HG03457 (cell line): Measurements from ENCODE around the gene SLC12A8.

Source experiments
- ATAC-seq: cut with Tn5 transposase; IDR thresholded peaks from one replicate; pipeline ENCODE4 v1.9.1; 2021; ENCODE audit warnings: moderate number of reproducible peaks; ENCODE audit not compliant: unreplicated experiment

Gene SLC12A8

DNA sequence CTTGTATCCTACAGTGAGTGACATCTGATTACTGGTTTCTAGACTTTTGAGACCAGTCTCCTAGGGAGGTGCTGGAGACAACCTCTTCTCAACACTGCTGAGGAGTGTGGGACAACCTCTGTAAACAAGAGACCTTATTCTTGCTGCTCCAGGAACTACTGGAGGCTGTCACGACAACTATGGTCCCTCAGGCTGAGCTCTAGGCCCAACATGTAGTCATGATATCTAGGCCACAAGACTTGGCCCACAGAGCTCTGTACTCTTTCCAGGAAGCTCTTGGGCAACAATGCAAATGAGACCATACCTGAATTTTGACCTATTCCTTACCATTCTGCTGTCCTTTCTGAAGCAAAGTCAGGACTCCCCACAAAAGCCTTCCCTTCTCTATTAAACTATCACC is 132.5 kb downstream of the SLC12A8 start:
- no peak for ATAC-seq

DNA sequence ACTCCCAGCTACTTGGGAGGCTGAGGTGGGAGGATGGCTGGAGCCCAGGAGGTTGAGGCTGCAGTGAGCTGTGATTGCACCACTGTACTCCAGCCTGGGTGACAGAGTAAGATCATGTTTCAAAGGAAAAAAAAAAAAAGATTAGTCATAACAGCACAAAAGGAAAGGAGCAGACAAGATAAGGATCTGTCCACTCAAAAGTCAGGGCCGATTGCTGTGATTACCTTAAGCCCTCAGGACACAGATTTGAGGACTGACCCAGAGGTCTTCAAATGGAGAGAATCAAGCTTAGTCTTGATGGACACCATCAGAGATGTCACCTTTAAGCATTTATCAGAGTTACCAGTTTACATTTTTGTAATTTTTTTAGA is 132.9 kb downstream of the SLC12A8 start:
- ATAC-seq: no peak

DNA sequence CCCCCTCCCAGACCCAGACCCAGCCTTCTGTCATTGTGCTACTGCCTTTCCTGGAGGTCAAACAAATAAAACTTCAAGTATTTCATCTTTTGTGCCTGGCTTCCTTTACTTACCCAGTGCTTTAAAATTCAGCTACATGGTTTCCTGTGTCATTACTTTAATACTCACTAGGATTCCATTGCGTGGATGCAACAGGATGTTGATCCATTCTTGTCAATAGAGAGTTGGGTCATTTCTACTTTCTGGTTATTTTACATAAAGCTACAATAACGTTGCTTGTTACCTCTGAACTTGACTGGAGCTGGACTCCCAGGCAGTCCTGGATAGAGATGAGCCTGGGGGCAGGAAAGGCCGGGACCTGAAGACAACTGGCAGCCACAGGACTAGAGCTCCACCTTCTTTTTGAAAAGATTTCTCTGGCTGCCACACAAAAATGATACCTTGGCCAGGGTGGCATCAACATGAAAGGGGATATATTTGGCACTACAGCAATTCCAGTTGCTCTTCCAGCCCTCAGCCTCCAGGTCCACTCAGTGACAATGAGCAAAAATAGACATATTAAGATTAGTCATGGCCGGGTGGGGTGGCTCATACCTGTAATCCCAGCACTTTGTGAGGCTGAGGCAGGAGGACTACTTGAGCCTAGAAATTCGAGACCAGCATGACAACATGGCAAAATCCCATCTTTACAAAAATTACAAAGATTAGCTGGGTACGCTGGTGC is 133.4 kb downstream of the SLC12A8 start:
- ATAC-seq: no peak

DNA sequence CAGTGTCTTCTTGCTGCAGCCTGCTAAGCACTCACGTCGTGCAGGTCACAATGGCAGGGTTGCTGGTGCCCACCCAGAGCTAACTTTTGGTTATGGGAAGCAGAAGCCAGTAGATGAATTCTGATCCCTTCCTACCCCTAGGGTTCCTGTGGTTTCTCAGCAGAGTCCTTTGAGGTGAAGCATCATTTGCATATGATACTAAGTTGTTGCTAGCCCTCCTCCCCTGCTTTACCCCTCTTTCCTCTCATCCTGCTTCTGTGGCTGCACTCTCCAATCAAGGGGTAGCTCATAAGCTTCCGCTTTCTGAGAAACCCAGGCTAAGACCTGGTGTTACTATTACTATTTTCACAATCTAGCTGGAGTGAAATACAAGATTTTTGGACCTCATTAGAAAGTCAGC is 134.7 kb downstream of the SLC12A8 start:
- no peak for ATAC-seq

DNA sequence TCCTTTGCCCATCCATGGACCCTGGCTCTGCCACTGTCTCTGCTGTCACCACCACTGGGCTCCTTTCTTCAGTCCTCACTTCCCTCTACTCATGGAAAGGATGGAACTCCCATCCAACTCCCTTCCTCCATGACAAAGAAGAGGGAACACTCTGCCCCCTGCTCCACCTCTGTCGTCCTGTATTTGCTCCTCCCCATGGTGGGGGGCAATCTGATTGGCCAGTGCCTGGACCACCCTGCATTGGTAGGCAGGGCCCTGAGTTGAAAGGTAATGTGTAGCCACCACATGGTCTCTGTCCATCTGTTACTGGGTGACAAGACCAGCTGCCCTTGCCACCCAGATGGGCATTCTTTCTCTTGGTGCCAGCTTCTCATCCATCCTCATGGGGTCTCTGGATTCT is 136.1 kb downstream of the SLC12A8 start:
- ATAC-seq: no peak

DNA sequence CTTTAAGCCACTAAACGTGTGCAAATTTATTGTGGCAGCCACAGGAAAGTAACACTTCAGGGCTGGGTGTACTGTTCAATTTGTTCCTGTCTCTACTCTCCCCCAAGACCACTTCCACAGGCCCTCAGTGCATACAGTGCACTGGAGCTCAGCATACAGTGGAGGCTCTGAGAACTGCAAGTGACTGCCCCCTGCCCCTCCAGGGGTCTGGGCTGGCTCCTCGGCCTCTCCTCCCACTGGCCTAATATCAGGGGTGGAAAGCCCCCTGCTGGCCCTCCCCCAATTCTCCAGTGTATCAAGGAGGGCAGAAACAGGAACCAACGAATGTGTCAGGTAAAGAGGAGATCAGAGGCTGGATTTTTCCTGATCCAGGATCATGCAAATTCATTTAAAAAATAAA is 136.8 kb downstream of the SLC12A8 start:
- no peak for ATAC-seq

DNA sequence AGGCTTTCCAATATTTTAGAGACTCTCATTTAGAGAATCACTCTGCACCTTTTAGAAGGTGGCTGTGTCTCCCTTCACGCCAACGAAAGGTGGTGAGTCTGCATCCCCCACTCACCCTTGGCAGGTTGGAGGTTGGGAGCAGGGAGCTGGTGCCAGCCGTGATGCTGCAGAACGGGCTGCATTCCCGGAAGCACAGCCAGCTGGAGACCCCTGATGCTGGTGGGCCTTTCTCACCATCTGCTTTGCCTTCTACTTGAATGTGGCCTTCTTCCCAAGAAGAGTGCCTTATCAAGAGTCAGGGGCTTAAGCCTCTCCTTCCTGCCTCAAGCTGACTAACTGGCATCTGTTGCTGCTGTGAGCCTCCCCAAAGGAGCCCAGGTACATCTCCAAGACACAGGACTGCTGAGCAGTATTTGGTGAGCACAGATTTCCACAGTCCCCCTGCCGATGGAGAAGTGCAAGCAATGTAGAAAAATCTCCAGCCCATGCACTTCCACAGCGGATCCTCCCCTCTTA is 139.1 kb downstream of the SLC12A8 start:
- no peak for ATAC-seq

DNA sequence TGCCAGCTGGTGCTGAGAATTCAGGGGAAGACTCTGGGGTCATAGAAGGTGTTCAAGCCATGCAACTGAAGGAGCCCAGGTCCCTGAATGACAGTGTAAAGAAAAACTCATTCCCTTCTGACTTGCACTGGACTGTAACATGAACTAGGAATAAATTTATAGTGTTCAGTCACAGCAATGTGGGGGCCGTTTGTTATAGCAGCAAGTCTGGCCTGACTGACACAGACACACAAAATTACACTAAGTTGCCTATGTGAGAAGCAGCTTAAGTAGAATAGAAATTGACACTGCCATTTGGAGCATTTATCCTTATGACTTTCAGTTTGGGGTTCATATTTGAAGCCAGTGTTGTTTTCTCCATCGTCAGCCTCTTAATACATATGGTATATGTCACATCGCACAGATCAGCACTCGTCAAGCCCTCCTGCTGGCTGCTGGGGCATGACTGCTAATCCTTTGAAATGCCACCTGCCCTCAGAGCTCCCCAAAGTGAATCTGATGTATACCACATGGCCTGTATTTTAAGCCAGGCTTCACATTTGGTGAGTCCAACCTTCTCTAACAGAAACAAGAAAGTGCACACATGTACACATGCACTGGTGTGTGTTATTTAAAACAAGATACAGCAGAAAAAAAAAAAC is 139.7 kb downstream of the SLC12A8 start:
- no peak for ATAC-seq

DNA sequence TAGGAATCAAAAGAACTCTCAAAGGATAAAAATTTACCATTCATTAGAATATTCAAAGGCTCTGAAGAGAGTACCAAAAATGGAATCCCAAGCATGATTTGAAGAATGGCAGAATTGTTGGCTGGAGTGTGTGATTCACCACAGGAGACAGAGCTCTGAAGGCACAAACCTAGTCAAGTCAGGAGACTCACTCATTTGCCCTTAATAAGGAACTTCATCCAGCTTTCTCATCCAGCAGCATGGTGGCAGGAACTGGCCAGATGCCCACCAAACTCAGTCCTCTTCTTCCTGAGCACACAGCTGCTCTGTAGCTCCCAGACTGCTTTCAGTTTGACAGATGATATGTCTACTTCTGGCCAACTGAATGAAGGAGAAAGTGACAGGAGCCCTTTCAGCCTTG is 140.2 kb downstream of the SLC12A8 start:
- ATAC-seq: no peak

DNA sequence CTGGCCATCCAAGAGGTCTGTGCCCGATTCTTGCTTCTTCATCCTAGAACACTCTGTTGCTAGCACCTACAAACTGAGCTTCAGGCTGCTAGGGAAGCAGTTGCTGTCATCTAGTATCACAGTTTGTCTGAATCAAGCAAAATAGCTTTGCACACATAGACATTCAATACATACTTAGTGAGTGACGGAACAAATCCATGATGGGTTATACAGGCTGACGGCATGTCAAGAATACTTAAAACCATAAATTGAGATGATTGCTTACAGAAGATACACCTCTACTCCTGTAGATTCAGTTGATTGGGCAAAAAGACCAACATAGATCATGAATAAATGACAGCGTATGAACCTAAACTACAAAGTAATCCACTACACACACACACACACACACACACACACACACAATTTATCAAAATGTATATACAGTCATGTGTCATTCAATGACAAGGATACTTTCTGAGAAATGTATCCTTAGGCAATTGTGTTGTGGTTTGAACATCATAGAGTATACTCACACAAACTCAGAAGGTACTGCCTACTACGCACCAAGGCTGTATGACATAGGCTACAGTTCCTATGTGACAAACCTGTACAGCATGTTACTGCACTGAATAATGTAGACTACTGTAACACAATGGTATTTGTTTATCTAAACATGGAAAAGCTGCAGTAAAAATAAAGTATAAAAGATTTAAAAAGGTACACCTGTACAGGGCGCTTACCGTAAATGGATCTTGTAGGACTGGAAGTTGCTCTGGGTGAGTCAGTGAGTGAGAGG is 142.4 kb downstream of the SLC12A8 start:
- ATAC-seq: no peak

DNA sequence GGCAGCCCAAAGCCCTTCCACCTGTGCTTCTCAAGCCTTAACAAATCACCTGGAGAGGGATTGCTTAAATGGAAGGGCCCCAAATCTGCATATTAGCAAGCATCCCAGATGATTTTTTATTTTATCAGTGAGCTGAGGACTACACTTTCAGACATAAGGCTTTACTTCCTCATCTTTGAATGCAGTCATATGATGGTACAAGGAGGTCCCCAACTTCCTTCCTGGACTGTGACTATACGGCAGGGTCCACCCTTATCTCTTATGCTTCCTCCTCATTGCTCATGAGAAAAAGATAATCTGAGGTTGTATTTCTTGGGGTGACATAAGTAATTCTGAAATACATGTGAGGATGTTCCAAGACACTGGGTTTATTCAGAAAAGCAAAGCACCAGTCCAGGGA is 143.1 kb downstream of the SLC12A8 start:
- ATAC-seq: no peak

DNA sequence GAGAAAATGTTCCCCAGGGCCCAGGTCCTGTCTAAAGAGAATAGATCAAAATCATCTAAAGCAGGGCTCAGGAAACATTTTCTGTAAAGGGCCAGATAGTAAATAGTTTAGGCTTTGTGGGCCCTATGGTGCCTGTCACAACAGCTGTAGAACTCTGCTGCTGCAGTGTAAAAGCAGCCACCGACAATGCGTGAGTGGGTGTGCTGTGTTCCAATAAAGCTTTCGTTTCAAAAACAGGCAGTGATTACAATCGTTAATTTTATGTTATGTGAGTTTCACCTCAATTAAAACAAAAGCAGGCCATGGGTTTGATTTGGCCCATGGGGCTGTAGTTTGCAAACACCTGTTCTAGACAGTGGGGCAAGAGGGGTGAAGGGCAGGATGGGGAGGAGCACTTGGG is 144.3 kb downstream of the SLC12A8 start:
- ATAC-seq: no peak

DNA sequence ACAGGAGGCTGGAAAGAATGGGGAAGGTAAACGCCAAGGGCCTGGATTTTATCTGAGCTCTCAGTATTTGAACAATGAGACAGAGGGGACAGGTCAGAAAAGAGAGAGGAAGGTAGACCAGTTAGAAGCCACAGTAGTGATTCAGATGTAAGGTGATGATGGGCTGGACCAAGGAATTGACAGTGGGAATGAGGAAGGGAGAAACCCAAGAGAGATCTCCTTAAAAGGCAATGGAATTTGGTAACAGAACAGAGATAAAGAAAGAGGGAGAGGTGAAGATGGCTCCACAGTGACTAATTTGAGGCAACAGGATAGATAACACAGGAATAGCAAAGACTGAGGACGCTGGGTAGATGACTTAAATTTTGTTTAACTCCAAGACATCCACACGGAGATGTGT is 145.3 kb downstream of the SLC12A8 start:
- no peak for ATAC-seq

DNA sequence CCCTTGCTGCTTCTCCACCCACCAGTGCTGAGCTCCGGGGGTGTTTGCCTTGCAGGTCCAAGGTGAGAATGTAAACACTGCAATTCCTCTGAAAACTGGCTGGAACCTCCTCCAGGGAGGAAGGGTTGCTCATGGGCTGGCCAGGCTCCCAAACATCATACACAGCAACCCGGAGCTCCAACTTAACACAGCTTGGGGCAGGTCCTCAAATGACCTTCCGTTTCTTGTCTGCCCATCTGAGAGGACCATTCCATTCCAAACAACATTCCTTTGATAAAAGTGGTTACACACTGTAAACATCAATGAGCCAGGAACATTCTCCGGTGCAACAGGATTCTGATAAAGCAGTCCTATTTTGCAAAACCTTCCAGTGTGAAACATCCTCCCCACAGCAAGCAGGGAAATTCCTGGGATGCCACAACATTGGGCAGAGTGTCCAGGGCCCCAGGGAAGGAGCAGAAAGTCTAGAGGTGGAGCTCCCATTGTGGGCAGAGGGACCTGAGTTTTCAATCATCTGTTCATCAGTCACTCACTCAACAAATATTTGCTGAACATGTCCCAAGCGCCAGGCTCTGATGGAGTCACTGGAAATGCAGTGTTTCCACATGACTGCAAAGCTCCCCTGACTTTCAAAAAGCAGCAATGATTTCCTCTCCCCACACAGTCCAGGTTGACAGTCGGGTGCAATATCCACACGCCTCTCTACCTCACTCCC is 149.5 kb downstream of the SLC12A8 start:
- no peak for ATAC-seq

DNA sequence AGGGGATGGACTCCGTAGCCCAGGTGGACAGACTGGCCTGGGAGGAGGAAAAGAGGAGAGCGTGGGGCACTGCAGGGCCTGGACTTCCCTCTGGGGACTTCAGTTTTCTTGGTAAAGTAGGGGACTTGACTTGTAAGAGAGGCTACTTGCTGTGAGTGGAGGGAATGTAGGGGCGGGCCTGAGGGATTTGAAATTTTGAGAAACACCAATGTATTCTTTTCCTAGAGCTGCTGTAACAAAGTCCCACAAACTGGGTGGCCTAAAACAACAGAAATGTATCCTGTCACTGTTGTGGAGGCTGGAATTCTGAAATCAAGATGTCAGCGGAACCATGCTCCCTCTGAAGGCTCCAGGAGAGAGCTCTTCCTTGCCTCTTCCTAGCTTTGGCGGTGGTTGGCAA is 150.9 kb downstream of the SLC12A8 start:
- no peak for ATAC-seq

DNA sequence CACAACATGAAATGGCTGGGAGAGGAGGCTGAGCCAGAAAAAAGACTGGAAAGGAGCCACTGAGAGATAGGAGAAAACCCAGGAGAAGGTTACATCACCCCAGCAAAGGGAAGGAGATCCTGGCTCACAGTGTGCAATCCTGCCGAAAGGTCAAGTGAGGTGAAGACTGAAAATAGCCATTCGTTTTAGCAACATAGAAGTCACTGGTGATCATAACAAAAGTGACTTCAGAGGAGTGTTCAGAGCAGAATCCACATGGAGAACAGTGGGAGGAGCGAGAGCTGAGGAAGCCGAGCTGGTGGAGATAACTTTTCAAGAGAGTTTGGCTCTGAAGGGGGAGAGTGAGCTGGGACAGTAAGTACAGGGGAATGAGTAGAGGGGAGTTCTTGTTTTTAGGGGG is 151.4 kb downstream of the SLC12A8 start:
- no peak for ATAC-seq

DNA sequence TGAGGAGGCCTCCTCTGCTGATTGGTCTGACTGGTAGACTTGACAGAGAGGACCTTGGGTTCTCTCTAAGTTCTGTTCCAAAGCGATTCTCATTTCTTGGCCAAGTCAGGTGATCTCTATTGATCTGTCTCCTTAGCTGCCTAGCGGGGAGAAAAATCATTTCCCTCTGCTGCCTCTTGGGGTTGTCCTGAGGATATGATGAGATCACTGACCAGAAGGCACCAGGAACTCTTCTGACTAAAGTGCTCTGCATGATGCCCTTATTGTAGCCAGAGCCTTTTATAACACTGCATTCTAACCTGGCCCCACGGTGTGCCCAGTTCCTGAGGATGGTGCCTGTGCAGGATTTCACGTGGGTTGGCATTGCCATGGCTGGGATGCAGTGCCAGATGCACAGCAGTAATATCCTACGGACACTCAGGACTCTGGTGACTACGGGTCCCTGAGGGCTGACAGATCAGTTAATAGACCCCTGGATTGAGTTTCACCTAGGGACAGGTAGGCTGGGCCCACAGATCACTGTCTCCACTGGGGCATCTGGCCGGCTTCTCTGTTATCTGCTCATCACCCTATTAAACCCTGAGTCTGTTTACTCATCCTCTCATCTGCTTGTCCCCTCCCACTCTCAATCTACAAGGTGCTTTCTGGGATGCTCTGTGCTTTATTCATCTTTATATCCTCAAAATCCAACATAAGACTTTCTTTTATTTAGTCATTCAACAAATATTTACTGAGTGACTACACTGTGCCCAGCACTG is 152.9 kb downstream of the SLC12A8 start:
- no peak for ATAC-seq

DNA sequence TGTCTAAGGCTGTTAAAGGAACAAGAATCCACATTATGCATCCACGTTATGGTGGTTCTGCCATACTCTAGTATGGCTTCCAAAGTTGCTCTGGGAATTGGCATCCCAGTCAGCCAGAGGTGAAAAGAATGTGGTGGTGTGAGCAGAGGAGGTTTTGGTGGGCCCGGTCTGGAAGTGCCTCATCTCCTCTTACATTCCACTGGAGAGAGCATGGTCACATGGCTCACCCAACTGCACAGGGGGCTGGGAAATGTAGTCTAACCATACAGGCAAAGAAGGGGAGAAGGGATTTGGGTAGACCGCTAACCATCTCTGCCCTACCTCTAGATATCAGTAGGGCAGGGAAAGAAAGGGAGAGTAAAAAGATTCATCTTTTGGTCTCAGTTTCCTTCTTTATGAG is 153.6 kb downstream of the SLC12A8 start:
- ATAC-seq: no peak

DNA sequence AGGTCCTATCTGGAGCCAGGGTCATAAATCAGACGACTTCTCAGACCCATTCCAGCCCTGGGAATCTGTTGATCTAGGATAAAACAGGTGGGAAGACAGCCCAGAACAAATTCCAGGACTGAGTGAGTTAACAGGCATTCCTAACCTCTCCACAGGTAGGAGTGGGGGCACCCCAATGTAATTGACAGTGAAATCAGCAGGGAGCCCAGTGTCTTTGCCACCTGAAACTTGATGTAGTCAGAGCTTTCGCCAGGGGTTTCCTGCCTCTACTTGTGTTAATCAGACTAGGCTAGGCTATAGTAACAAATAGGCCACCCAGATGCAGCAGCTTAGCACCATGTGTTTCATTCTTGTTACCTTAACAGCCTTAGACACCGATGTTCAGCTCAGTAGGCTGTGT is 154.0 kb downstream of the SLC12A8 start:
- no peak for ATAC-seq

DNA sequence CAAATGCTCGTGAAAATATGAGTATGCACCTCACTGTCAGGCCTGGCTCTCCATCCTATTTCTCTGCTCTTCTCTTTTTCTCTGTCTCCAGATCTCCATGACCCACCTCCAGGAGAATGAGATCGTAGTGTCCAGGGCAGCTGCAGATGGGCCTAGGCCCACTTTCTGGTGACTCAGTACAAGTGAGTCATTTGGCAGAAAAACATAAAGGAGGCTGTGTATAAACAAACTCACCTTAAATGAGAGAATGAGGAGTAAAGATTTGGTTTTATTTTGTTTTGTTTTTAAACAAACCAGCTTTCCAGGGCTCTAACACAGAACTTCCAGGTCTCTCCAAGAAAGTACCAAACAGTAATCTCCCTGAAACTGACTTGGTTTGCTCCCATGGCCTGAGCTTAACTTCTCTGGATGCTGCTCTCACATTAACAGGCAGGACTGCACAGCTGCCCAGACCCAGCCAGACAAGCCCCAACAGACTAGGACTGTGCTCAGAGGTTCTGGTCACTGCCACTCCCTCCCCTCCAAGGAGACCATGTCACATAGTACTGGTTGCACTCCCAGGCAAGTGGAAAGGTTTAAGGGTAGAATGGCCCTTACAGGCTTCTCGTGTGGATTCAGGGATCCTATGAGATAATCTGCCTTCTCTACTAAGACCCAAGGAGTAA is 155.2 kb downstream of the SLC12A8 start:
- no peak for ATAC-seq
